HTERT RPE-1 (cell line): ENCODE measurements around the gene PGM1.
"Not testable (repeated sequence)": the region's sequence is repeated elsewhere in the genome, so short reads cannot be mapped to it uniquely, and the experiment has no call there.

Experiments used
- in situ Hi-C: fragments of 300-500 bp; cut with MboI; formaldehyde crosslinking; loops from 4 replicates; pipeline ENCODE4 v1.14.3; 2020; ENCODE audit warnings: low sequenced_read_pairs

Gene PGM1

GRCh38 chr1:63593303-63593885 lies at the start of gene PGM1:
PGM1 (plus strand) TSS chr1:63593411; CDS start chr1:63593489, 78 bp downstream.
- in situ Hi-C loops, result no loop called here

- in situ Hi-C loops, result no loop called here
These were observed 47.4 kb upstream of the PGM1 start for GRCh38 chr1:63545780-63546179.

- in situ Hi-C loops, result no loop called here
These were observed 45.5 kb upstream of the PGM1 start for GRCh38 chr1:63547621-63548294.

- in situ Hi-C loops, result no loop called here
These were observed 44.9 kb upstream of the PGM1 start for GRCh38 chr1:63548303-63548702.

DNA sequence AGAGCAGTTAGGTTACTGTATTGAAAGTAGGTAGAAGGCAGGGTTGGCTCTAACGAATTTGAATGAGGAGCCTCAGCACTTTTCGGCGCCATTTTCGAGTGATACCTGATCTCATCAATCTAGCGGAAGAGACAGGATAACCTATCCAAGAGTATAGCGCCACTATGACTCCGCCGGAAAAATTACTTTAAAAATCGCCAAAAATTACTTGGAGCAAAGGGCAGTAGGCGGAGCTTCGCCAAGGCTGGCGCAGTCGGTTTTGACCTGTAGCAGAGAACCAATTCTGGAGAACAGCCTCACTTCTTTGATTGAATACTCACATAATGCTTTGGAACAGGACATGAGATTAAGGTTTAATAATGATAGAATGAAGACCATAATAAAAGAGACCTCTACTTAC lies 44.3 kb upstream of the PGM1 start:
- in situ Hi-C loops, result no loop called here

DNA sequence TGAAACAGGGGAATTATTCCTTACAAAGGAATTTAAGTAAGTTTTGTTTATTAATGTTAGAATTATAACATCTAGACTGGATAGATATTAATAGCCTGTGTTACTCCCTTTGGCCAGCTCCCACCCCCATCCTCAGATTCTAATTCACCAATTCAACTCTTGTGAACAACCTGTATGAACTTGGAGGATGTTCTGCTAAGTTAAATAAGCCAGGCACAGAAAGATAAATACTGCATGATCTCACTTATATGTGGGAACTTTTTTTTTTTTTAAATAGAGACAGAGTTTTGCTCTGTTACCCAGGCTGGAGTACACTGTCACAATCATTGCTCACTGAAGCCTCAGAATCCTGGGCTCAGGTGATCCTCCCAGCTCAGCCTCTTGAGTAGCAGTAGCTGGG lies 37.7 kb upstream of the PGM1 start:
- in situ Hi-C loops, result no loop called here

DNA sequence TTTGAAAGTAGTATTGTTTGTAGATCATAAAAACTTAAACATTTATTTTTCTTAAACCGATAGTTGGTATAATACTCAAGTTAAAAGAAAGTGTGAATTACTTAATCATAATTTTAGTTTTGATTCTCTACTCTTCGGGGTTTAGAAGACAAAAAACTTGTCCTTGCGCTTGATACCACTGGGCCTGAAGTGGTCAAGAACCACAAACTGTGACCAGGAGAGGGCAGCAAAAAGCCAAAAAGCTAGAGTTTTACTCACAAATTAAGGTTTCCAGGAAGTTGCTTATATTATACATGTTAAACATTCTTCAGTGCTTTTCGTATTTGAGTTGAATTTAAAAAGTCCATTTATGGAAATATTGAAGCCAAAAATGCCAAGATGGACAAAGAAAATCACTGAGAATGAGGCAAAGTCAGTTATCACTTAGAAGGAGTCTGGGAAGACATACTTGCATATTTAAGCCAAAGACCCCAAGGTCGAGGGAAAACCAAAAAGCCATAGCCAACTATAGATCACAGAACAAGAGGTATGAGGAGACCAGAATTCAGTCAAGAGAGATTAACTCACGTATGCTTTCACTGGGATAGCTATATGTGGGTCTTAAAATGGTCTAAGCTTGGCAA lies 35.7 kb upstream of the PGM1 start:
- in situ Hi-C loops, result no loop called here

DNA sequence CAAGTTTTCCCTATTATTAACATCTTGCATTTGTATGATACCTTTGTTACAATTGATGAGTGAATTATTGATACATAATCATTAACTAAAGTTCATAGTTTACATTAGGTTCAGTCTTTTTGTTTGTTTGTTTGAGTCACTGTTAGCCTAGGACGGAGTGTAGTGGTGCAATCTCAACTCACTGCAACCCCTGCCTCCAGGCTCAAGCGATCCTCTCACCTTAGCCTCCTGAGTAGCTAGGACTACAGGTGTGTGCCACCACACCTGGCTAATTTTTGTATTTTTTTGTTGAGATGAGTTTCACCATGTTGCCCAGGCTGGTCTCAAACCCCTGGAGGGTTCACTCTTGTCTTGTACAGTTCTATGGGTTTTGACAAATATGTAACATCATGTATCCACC lies 33.9 kb upstream of the PGM1 start:
- in situ Hi-C loops, result no loop called here

DNA sequence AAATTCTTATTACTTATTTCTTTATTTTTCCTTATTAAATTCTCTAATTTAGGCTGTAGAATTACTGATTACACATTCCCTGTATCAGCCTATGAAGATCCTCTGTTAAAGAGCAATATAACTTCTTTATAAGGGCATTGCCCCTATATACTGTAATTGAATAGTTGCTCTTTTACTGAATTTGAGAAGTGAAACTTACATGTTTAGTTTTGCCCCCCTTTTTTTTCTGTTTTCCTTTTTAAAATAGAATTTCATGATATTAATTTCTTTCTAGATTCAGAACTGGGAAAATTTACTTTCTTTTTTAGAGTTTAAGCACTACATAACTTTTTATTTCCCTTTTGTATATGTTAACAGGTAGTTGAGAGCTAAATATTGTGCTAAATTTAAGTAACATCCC lies 29.5 kb upstream of the PGM1 start:
- in situ Hi-C loops, result no loop called here

DNA sequence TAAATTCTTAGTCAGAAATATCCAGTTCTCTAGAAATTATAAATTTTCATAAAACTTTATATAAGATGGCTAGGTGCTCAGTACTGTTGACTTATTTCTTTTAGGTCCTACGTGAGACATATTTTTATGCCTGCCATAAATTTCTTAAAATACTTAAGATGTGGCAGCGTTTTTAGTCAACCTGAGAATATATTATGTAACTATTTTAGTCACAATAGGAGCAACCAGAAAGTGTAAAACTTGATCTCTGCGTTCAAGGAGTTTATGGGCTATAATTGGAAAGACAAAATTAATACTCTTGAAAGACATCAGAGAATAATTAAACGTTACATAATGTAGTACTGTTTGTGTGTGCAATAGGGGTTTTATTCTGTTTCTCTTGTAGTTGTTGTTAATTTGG lies 24.1 kb upstream of the PGM1 start:
- in situ Hi-C loops, result no loop called here

GRCh38 chr1:63569640-63570316 lies 23.4 kb upstream of the PGM1 start:
- in situ Hi-C loops, result no loop called here

GRCh38 chr1:63572686-63573085 lies 20.5 kb upstream of the PGM1 start:
- in situ Hi-C loops, result not testable (repeated sequence)

- in situ Hi-C loops, result not testable (repeated sequence)
These were observed 18.9 kb upstream of the PGM1 start for GRCh38 chr1:63574203-63574796.

GRCh38 chr1:63575340-63575826 lies 17.8 kb upstream of the PGM1 start:
- in situ Hi-C loops, result no loop called here

DNA sequence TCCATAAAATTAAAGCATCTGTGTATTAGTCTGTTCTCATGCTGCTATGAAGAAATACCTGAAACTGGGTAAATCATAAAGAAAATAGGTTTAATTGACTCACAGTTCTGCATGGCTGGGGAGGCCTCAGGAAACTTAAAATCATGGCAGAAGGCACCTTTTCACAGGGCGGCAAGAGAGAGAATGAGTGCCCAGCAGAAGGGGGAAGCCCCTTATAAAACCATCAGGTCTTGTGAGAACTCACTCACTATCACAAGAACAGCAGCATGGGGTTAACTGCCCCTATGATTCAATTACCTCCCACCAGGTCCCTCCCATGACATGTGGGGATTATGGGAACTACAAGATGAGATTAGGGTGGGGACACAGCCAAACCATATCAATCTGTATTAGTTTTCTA lies 6.9 kb upstream of the PGM1 start:
- in situ Hi-C loops, result not testable (repeated sequence)

- in situ Hi-C loops, result no loop called here
These were observed 3.0 kb upstream of the PGM1 start for GRCh38 chr1:63590166-63590560.

- in situ Hi-C loops, result no loop called here
These were observed 492 bp upstream of the PGM1 start for GRCh38 chr1:63592536-63593302.

DNA sequence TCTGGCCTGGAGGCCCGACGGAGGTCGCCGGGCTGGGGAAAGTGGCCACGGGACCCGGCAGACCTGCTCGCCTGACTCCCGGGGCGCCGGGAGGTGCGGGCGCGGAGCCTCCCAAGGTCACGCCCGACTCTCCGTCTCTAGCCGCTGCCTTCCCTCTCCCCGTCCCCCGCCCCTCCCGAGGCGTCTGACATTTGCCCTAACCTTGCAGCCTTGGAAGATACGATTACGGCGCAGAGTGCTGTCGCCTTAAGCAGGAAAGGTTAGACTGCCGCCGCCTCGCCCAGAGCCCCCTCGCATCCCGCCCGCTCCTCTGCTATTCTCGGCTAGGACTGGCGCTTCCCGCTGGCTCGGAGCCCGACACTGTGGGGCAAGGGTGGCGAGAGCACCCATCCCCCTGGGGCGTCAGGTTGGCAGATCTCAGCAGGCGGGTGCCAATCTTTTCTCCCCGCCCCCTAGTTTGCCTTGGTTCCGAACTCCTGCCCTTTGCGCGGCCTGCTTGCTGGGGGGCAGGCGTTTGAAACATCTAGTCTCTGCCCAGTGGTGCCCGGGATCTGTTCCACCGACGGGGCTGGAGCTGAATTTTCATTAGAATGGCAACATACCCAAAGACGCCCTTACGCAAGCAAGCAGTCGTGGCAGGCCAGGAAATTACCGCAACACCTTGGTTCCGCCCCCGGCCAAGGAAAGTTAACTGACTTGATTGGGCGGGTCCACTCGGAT lies 835 bp downstream of the PGM1 start:
- in situ Hi-C loops, result no loop called here

DNA sequence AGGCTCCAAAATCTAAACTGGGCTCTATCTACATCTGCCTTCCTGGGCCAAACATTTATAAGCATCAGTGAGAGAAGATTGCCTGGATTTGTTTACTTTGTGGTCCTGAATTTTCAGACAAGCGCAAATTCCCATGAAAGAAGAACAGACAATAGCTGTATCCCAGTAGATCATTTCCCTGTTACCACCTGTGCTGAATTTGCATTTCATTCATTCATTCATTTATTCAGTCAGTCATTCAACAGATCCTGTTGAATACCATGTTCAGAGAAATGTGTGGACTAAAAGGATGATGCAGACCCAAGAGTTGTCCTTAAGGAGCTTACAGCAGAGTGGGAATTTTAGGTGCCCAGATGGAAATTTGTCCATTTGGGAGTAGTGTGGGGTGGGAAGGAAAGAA lies 2.2 kb downstream of the PGM1 start:
- in situ Hi-C loops, result no loop called here

DNA sequence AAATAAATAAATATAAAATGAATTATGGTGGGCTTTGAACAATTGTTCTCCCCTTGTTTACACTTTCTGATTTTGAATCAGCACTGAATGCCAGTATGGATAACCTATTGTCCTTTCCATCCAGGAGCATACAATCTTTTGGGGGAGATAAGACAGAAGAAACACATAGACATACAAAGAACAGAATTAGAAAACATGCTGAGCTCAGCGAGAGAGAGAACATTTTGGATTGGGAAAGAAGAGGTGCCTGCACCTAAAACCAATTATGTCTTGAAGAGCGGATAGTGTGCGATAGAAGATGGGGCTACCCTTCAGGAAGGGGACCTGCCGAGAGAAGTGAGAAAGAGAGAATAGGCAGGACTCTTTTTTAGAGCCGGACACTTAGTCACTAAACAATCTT lies 6.6 kb downstream of the PGM1 start:
- in situ Hi-C loops, result no loop called here
